ENCODE measurements around the gene KCNJ5. TPM values are rescaled to one million over a fixed set of nuclear protein-coding genes. Genes with fewer than 3 reads are reported as not detected.
A peak's percentile ranks its signal among the peaks of the same experiment; 100 is the strongest.

Gene KCNJ5
- 0.90 and 1.6 TPM in 2 replicates for total RNA-seq (ENCODE audit: low replicate concordance)
- long read RNA-seq, partial matches to known transcripts = 0 of 1 reads
- long read RNA-seq, other reads (novel, unspliced or antisense) = 1 of 1 reads

DNA sequence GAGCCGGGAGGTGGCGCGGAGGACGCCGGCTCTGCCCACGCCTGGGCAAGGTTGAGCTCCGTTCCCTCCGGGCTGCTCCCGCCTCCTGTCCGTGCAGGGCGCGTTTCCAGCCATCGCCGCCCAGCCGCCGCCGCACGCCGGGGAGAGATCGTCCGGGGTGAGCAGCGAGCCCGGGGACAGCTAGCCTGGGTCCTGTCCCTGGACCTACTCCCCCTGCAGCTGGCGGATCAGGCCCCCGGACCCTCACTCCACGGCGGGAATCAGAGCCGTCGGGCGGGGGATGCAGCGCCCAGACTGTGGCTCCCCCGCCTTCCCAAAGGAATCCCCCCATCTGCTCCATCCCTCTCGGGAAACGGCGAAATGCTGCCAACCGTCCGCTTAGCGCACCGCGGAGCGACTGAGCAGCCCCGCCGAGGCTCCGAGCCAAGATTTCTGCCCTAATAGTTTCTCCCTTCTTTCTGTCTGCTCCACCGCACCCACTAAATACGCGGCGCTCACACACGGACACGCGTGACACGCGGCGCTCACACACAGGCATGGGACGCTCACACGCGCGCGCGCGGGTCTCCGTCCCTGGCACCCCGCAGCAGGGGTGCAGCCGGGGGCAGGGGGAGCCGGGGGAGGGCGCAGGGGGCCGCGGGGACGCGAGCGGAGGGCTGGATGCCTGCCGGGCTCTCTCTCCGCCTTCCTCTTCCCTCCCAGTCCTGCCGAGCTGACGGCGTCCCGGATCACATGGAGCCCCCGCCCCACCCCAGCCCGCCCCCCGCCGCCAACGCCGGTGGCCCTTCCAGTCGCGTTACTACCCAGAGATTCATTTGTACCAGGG is at the start of gene KCNJ5:
TSS of gene KCNJ5 (plus strand) at position 814 of the 826 bp plus-strand sequence. CDS start 19,918 bp downstream, outside the sequence.
- H3K27me3 Mint-ChIP-seq = peaks cover 51% of the 10 kb centered on the region
- TF ChIP-seq, protein P1, sequence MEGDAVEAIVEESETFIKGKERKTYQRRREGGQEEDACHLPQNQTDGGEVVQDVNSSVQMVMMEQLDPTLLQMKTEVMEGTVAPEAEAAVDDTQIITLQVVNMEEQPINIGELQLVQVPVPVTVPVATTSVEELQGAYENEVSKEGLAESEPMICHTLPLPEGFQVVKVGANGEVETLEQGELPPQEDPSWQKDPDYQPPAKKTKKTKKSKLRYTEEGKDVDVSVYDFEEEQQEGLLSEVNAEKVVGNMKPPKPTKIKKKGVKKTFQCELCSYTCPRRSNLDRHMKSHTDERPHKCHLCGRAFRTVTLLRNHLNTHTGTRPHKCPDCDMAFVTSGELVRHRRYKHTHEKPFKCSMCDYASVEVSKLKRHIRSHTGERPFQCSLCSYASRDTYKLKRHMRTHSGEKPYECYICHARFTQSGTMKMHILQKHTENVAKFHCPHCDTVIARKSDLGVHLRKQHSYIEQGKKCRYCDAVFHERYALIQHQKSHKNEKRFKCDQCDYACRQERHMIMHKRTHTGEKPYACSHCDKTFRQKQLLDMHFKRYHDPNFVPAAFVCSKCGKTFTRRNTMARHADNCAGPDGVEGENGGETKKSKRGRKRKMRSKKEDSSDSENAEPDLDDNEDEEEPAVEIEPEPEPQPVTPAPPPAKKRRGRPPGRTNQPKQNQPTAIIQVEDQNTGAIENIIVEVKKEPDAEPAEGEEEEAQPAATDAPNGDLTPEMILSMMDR (conservative IDR thresholded peaks at IDR 0.05) = no peak
- no peaks in the 10 kb centered on the region for H3K36me3 Mint-ChIP-seq
- peak within 1 kb of the TSS; percentile 41 for H3K27ac Mint-ChIP-seq
- peak within 1 kb of the TSS; percentile 87 for H3K4me3 Mint-ChIP-seq
- peaks cover 7% of the 10 kb centered on the region for H3K4me1 Mint-ChIP-seq (ENCODE audit: unreplicated experiment)
- no peaks in the 10 kb centered on the region for H3K9me3 Mint-ChIP-seq
- DNase-seq (ENCODE audit: extremely low spot score, unreplicated experiment) = no peak

DNA sequence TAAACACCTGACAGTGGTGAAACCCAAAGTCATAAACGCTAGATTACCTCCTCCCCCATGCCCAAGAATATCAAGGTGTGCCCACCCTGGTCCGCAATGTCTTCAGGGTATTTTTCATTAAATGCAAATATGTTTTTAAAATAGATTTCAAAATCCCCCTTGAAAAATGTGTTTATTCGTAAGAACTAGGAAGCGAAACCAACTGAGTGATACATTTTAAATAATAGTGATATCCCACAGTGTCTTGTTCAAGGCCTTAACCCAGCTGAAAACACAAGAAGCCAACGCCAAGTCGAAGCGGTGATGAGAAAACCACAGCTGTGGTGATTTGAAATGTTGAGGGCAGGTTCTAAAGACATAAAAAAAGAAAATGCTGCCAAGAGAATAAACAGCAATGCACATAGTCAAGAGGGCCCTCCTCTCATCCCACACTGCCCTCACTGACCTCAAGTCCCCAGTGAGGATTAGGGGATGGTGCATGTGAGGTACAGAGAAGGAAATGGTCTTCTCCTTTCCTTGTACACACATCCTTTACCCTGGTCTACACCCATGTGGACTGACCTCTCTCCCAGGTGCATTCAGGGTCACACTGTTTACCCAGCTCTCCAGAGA is 49.6 kb upstream of the KCNJ5 start:
- no peaks in the 10 kb centered on the region for H3K4me1 Mint-ChIP-seq (ENCODE audit: unreplicated experiment)
- no peak for DNase-seq (ENCODE audit: extremely low spot score, unreplicated experiment)
- H3K27me3 Mint-ChIP-seq = peaks cover 24% of the 10 kb centered on the region
- TF ChIP-seq, protein P1 (conservative IDR thresholded peaks at IDR 0.05) = no peak
- no peak overlapping the region for H3K4me3 Mint-ChIP-seq
- no peaks in the 10 kb centered on the region for H3K36me3 Mint-ChIP-seq
- no peaks in the 10 kb centered on the region for H3K9me3 Mint-ChIP-seq
- H3K27ac Mint-ChIP-seq = no peak overlapping the region

DNA sequence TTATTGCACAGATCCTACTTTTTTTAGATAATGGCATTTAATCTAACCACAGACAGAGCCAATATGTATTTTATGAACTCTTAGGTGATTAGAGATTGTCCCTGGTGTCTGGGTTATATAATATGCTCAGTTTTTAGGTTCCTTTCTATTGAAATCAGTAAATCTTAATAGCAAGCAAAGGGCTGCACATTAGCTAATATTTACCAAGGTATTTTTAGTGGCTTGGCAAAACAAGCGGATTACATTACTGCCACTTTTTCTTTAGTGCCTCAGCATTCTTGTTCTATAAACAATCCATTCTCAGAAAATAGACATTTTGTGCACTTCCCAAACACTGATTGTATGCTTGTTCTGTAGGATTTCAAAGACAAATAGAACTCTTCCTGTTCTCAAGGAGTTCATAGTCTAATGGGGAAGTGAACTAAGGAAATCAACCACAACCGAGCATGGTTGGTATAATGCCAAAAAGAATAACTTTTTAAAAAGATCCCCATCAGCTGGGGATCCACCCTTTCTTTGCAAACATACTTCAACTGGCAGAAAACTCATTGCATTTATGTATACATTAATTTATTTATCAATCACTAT is 47.9 kb upstream of the KCNJ5 start:
- Mint-ChIP-seq H3K9me3 (no peaks in the 10 kb centered on the region), H3K36me3 (no peaks in the 10 kb centered on the region), H3K27ac (no peak overlapping the region), H3K4me1 (ENCODE audit: unreplicated experiment) (no peaks in the 10 kb centered on the region), H3K4me3 (no peak overlapping the region), H3K27me3 (peaks cover 22% of the 10 kb centered on the region)
- DNase-seq (ENCODE audit: extremely low spot score, unreplicated experiment) = no peak
- TF ChIP-seq, protein P1 (conservative IDR thresholded peaks at IDR 0.05) = no peak

DNA sequence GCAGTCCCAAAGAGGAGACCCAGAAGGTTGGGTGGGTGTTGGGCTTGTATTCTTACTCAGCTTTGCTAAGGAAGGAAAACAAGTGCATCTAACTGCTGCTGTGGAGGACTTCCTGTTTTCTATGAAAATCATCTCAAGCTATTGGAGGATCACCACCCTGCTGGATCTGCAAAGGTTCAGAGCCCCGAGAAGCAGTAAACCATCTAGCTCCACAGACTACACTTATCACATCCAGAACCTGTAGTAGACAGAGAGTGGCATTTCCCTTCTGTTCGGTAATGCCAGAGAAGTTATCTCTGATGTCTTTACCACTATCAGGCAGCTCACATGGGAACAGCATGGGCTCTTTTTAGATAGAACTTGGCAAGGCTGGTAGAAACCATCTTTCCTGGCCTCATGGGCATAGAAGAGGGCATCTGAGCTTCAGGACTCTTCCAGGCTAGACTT is 45.8 kb upstream of the KCNJ5 start:
- Mint-ChIP-seq H3K36me3 (no peaks in the 10 kb centered on the region), H3K9me3 (no peaks in the 10 kb centered on the region), H3K4me1 (ENCODE audit: unreplicated experiment) (no peaks in the 10 kb centered on the region), H3K27ac (no peak overlapping the region), H3K27me3 (peaks cover 19% of the 10 kb centered on the region), H3K4me3 (no peak overlapping the region)
- DNase-seq (ENCODE audit: extremely low spot score, unreplicated experiment) = no peak
- TF ChIP-seq, protein P1 (conservative IDR thresholded peaks at IDR 0.05) = no peak

DNA sequence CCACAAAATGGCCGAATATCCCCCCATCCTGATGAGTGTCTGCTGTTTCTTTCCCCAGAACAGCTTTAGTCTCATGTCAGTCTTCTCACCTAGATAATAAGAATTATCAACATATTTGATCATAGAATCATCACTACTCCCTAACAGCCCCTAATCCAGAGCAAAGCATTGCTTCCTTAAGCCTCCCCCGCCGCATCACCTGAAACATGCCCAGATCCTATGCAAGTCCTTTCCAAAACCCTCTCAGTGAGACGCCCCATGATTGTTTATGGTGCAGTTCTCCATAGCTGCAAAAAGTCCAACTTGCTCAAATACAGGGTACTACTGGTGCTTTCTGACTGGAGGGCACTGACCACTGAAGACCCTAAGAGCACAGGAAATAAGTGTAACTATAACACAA is 44.2 kb upstream of the KCNJ5 start:
- peaks cover 15% of the 10 kb centered on the region for H3K27me3 Mint-ChIP-seq
- no peak overlapping the region for H3K4me3 Mint-ChIP-seq
- TF ChIP-seq, protein P1 (conservative IDR thresholded peaks at IDR 0.05) = no peak
- H3K9me3 Mint-ChIP-seq = no peaks in the 10 kb centered on the region
- no peaks in the 10 kb centered on the region for H3K36me3 Mint-ChIP-seq
- no peaks in the 10 kb centered on the region for H3K4me1 Mint-ChIP-seq (ENCODE audit: unreplicated experiment)
- H3K27ac Mint-ChIP-seq = no peak overlapping the region
- DNase-seq (ENCODE audit: extremely low spot score, unreplicated experiment) = no peak

Measured in type B pancreatic cell (in vitro differentiated cells).